ENCODE measurements around the gene MYZAP. TPM values are rescaled to one million over a fixed set of nuclear protein-coding genes. Genes with fewer than 3 reads are reported as not detected.

The MYZAP gene
- total RNA-seq, 1 experiment from 2014 or later = 6.4 TPM

DNA sequence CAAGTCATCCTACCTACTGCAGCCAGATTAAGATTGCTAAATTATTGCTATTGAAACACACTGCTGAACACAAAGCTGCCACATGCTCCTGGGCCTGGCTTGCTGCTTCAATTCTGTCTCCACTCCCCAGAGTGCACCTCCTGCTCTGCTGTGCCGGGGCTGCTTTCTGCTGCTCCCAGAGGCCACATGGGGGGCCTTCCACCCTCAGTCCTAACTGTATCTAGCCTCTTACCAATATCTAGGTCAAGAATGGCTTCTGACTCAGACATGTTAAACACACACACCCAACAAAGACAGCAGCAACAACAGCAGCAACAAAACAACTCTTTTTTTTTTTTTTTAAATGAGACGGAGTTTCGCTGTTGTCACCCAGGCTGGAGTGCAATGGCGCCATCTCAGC is 33.0 kb downstream of the MYZAP start:
- no TSS peak for BruUV-seq (replicated peaks)

DNA sequence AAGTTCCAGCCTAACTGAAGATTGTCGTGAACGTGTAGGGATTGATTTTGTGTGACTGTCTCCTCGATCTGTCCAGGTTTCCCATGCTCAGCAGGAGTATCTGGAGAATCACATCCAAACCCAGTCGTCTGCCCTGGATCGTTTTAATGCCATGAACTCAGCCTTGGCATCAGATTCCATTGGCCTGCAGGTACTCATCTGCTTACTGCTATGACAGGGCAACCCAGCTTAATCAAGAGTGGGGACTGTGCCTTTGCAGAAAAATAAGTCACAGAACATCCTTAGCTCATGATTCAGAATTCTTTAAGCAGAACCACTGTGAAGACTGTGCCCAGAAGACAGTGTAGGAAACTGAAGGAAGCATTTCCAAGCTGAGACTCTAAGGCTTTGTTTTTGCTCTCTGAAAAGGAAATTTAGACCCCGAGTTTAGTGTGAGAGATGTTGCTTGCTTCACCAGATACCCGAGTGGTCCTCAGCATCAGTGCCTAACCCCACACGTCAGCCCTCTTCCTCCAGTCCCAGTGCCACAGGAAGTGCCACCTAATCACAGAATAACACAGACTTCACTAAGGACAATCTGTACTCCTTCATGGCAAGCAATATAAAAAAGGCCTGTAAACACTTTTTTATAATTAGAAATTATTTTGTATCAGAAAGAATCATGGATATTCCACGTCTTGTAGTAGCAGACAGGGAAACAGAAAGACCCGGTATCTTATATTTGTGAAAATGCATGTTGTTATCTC is 34.2 kb downstream of the MYZAP start:
- DNase-seq = no peak
- Mint-ChIP-seq H3K36me3 (ENCODE audit: insufficient read depth, unreplicated experiment) (no peaks in the 10 kb centered on the region), H3K4me1 (ENCODE audit: low read depth, unreplicated experiment) (no peaks in the 10 kb centered on the region), H3K27ac (ENCODE audit: unreplicated experiment) (no peak overlapping the region), H3K4me3 (ENCODE audit: unreplicated experiment) (no peak overlapping the region), H3K9me3 (ENCODE audit: unreplicated experiment) (no peaks in the 10 kb centered on the region), H3K27me3 (ENCODE audit: insufficient read depth, unreplicated experiment) (no peaks in the 10 kb centered on the region)
- Histone ChIP-seq H3K27me3 (replicated peaks; ENCODE audit: control insufficient read depth, insufficient read depth, low read length) (no peaks in the 10 kb centered on the region), H3K36me3 (ENCODE audit: control insufficient read depth, insufficient read depth, low read length) (no peaks in the 10 kb centered on the region), H3K9me3 (no peaks in the 10 kb centered on the region), H3K4me3 (ENCODE audit: low read depth, low read length) (no peak overlapping the region), H3K4me1 (no peaks in the 10 kb centered on the region)
- TF ChIP-seq, protein P1, sequence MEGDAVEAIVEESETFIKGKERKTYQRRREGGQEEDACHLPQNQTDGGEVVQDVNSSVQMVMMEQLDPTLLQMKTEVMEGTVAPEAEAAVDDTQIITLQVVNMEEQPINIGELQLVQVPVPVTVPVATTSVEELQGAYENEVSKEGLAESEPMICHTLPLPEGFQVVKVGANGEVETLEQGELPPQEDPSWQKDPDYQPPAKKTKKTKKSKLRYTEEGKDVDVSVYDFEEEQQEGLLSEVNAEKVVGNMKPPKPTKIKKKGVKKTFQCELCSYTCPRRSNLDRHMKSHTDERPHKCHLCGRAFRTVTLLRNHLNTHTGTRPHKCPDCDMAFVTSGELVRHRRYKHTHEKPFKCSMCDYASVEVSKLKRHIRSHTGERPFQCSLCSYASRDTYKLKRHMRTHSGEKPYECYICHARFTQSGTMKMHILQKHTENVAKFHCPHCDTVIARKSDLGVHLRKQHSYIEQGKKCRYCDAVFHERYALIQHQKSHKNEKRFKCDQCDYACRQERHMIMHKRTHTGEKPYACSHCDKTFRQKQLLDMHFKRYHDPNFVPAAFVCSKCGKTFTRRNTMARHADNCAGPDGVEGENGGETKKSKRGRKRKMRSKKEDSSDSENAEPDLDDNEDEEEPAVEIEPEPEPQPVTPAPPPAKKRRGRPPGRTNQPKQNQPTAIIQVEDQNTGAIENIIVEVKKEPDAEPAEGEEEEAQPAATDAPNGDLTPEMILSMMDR (IDR thresholded peaks at IDR 0.05; ENCODE audit: insufficient read depth in 1 of 2, low read depth in 1 of 2, low read length in 1 of 2, severe bottlenecking in 1 of 2, unreplicated experiment in 1 of 2) = no peak
- intact Hi-C loops (cut with micrococcal nuclease; ENCODE audit: unreplicated experiment) = no loop called here
- ChIA-PET POLR2A (no interaction called here), CTCF (no interaction called here)
- no TSS peak for BruUV-seq (replicated peaks)

More for the DNA sequence above, 33.0 kb downstream of the MYZAP start:
- no peak overlapping the region for H3K4me3 ChIP-seq (ENCODE audit: low read depth, low read length)
- H3K4me1 Mint-ChIP-seq (ENCODE audit: low read depth, unreplicated experiment) = peaks cover 4% of the 10 kb centered on the region
- intact Hi-C loops (cut with micrococcal nuclease; ENCODE audit: unreplicated experiment) = no loop called here
- H3K27me3 ChIP-seq (replicated peaks; ENCODE audit: control insufficient read depth, insufficient read depth, low read length) = no peaks in the 10 kb centered on the region
- no peaks in the 10 kb centered on the region for H3K9me3 Mint-ChIP-seq (ENCODE audit: unreplicated experiment)
- no peaks in the 10 kb centered on the region for H3K36me3 Mint-ChIP-seq (ENCODE audit: insufficient read depth, unreplicated experiment)
- no peaks in the 10 kb centered on the region for H3K27me3 Mint-ChIP-seq (ENCODE audit: insufficient read depth, unreplicated experiment)
- H3K4me1 ChIP-seq = peaks cover 2% of the 10 kb centered on the region
- no peak overlapping the region for H3K4me3 Mint-ChIP-seq (ENCODE audit: unreplicated experiment)
- H3K9me3 ChIP-seq = no peaks in the 10 kb centered on the region
- no peak for DNase-seq
- ChIA-PET POLR2A (no interaction called here), CTCF (no interaction called here)
- TF ChIP-seq, protein P1 (IDR thresholded peaks at IDR 0.05; ENCODE audit: insufficient read depth in 1 of 2, low read depth in 1 of 2, low read length in 1 of 2, severe bottlenecking in 1 of 2, unreplicated experiment in 1 of 2) = no peak
- no peaks in the 10 kb centered on the region for H3K36me3 ChIP-seq (ENCODE audit: control insufficient read depth, insufficient read depth, low read length)
- H3K27ac Mint-ChIP-seq (ENCODE audit: unreplicated experiment) = no peak overlapping the region

DNA sequence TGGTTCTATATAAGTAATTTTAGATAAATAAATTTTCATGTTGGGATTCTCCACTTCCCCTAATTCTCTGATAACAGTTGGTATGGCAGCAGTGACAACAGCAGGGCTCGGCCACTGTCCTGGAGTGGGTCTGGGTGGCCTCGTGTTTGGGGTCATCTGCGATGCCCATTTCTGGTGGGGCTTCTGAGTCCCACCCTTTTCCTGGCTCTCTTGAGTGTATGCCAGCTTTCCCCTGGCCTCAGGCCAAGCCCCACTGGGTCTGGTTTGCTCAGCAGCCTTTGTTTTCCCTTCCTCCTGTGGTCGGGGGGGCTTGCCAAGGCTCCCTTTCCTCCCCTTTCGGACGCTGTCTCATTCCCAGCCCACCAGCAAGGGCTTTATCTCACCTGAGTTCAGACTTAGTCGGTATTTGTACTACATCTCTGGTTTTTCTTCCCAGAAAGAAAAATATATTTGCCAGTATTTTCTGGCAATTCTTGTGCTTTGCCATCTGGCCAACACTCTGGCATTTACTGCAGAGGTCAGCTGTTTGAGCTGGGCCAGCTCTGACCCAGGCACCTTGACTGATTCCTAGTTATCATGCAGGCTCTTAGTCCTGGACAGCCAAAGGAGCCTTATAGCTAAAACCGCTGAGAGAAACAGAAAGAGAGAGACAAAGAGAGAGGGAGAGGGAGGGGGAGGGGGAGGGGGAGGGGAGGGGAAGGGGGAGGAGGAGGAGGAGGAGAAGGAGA is 35.2 kb downstream of the MYZAP start:
- CTCF ChIA-PET = no interaction called here
- POLR2A ChIA-PET = no interaction called here

More for the DNA sequence above, 35.2 kb downstream of the MYZAP start:
- H3K9me3 ChIP-seq = no peaks in the 10 kb centered on the region
- no peaks in the 10 kb centered on the region for H3K36me3 Mint-ChIP-seq (ENCODE audit: insufficient read depth, unreplicated experiment)
- H3K27me3 ChIP-seq (replicated peaks; ENCODE audit: control insufficient read depth, insufficient read depth, low read length) = no peaks in the 10 kb centered on the region
- H3K27ac Mint-ChIP-seq (ENCODE audit: unreplicated experiment) = no peak overlapping the region
- H3K4me1 Mint-ChIP-seq (ENCODE audit: low read depth, unreplicated experiment) = no peaks in the 10 kb centered on the region
- no peaks in the 10 kb centered on the region for H3K9me3 Mint-ChIP-seq (ENCODE audit: unreplicated experiment)
- TF ChIP-seq, protein P1 (IDR thresholded peaks at IDR 0.05; ENCODE audit: insufficient read depth in 1 of 2, low read depth in 1 of 2, low read length in 1 of 2, severe bottlenecking in 1 of 2, unreplicated experiment in 1 of 2) = no peak
- no peaks in the 10 kb centered on the region for H3K27me3 Mint-ChIP-seq (ENCODE audit: insufficient read depth, unreplicated experiment)
- BruUV-seq (replicated peaks) = no TSS peak
- H3K4me1 ChIP-seq = no peaks in the 10 kb centered on the region
- no peak overlapping the region for H3K4me3 Mint-ChIP-seq (ENCODE audit: unreplicated experiment)
- no peak for DNase-seq
- intact Hi-C loops (cut with micrococcal nuclease; ENCODE audit: unreplicated experiment) = no loop called here
- no peaks in the 10 kb centered on the region for H3K36me3 ChIP-seq (ENCODE audit: control insufficient read depth, insufficient read depth, low read length)
- no peak overlapping the region for H3K4me3 ChIP-seq (ENCODE audit: low read depth, low read length)
